HG02642 (cell line): Measurements from ENCODE around the gene HUNK.

ENCODE experiments used
- ATAC-seq: cut with Tn5 transposase; IDR thresholded peaks from one replicate; pipeline ENCODE4 v1.9.1; 2021; ENCODE audit warnings: mild to moderate bottlenecking; ENCODE audit not compliant: unreplicated experiment, poor library complexity

Gene HUNK

GRCh38 chr21:31991356-31992331 is 118.8 kb downstream of the HUNK start:
- ATAC-seq, result no peak

GRCh38 chr21:31992391-31992790 is 119.6 kb downstream of the HUNK start:
- ATAC-seq, result no peak

GRCh38 chr21:31993826-31994825 is 121.3 kb downstream of the HUNK start:
- ATAC-seq, result no peak

GRCh38 chr21:31997191-31997590 is 124.4 kb downstream of the HUNK start:
- ATAC-seq, result no peak

DNA sequence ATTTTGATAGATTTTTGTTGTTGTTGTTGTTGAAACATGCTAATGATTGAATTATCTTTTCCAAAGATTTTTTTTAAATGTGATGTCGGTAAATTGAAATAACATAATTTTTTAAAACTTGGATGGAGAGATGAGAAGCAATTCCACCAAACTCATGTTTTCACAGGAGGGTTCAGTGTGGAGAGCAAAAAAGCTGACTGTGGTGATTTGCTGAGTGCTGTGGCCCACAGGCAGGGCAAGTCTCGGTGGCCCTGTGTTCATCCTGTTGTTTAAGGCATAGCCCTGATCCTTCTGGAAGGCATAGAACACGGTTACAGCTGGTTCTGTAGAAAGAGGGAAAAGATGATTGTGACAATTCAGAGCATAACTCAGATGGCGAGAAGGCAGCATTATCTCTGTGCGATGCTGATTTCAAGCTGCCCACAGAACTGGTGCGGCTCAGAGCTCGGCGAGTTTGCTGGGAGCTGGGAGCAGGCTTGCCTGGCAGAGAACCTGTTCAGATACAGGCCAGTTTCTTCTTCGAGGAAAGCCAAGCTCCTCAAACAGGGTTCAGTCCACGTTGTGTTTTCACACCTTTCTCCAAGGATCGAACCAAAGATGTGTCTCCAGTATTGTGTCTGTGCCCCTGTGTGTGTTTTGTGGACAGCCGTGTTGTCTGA is 127.1 kb downstream of the HUNK start:
- ATAC-seq, result no peak

DNA sequence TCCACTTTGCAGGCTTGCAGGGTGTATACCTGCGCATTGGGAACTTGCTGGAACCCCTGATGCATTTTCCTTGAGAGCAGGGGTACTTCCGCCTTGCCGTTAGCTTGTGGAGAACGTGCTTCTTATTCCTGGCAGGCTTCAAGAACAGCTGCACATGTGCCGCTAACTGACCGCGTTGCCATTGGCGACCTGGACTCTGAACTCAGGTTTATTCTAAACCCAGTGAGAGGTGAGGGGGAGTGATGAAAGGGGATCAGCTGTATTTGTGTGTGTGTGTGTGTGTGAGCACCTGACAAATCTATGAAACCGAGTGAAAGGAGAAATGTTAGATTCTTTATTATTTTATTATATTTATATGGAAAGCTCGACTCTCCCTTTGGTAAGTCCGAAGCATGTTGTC is 128.6 kb downstream of the HUNK start:
- ATAC-seq, result no peak

- ATAC-seq, result no peak
Measured at GRCh38 chr21:32003411-32003810, 130.6 kb downstream of the HUNK start.

DNA sequence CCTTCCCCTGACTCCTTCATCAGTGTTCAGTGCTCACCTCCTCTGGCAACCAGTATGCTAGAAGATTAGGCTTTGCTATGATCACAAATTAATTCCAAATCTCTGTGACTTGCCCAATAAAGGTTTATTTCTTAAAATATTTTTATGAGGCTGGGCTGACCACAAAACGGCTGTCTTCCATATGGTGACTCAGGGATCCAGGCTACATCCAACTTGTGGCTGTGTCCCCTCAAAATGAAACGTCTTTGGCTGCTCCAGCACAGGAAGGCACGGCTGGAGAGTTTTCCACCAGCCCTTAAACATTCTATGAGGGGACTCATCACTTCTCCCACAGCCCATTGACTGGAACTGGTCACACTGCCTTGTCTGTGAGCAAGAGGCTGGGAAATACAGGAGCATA is 131.5 kb downstream of the HUNK start:
- ATAC-seq, result no peak

- ATAC-seq, result no peak
Measured at GRCh38 chr21:32007456-32007855, 134.6 kb downstream of the HUNK start.

- ATAC-seq, result no peak
Measured at GRCh38 chr21:32008714-32009113, 135.9 kb downstream of the HUNK start.

- ATAC-seq, result no peak
Measured at GRCh38 chr21:32009263-32009662, 136.4 kb downstream of the HUNK start.

DNA sequence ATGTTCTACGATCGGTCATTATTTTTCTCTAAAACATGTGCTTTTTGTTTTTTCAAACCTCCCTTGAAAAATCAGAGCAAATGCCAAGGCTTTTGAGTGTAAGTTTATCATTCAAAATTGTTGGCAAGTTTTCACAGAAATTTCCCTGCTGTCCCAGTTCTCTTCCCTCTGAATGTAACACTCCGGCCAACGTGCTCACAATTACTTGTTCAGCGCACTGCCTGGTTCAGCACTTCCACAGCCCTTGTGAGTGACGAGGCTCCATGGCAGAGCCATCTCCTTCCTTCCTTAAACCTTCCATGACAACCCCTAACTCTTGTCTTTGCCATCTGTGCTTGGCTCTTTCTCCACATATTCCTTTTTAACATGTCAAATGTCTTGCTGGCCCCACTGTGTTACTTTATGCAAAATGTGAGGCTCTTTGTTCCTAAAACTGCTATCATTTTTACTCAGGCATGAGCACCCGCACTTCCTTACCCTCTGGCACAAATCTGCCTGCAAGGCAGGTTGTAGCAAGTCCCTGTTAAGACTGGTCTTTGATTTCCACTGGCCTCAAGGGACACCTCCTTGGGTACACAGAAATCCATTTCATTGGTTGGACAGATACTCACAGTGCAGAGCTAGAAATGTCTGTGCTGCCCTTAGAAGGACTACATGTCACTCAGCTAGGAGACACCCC is 142.8 kb downstream of the HUNK start:
- no peak for ATAC-seq

DNA sequence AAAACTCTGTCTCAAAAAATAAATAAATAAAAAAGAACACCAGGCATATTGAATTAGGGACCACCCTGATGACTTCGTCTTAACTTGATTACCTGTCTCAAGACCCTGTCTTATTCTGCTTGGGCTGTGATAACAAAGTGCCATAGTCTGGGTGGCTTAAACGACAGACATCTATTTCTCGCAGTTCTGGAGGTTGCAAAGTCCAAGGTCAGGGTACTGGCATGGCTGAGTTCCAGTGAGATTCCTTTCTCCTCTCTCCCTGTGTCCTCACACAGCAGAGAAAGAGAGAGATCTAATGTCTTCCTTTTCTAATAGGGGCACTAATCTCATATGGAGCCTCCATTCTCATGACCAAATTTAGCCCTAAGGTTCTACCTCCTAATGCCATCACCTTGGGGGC is 145.6 kb downstream of the HUNK start:
- no peak for ATAC-seq

DNA sequence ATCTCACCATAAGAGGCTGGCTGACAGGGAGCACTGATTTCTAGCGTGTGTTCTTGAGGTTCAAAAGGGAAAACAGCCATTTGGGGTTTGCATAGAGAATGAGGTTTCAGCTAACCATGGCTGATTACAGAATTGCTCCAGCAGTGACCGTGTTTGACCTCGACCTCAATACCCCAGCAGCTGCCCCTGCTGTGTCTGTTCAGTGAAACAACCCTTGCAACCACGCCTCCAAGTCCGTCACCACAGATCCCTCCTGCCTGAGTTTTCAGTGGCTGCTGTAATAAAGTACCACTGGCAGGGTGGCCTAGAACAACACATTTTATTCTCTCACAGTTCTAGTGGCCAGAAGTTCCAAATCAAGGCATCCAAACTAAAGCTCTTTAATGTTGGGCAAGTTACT is 147.7 kb downstream of the HUNK start:
- ATAC-seq, result no peak

DNA sequence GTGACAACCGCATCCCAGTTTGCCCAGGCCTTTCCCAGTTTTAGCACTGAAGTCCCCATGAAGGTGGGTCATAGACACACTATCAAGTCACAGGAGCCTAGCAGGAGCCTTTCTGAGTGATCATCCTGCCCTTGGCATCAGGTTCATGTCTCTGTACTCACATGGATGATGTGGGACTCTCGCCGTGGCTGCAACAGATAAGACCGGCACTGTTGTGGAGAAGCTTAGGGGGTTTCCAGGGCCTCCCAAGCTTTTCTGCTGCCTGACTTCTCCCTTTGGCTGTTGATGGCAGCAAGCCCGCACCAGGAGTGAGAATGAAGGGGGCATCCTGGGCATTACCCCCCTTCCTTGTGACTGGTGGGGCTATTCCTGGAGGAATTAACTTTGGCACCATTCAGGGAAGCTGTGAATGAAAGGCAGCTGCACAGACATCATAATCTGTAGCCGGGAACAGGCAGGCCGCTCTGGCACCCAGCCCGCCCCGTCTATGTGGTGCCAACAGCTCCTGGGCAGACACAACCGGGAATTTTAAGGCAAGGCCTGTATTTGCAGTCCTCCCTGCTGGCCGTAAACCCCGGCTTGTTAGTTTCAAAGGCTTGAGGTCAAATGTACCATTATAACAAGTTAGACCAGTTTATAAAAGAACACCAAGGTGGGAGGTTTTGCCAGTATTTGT is 148.6 kb downstream of the HUNK start:
- no peak for ATAC-seq

- ATAC-seq, result no peak
Measured at GRCh38 chr21:32022146-32022545, 149.3 kb downstream of the HUNK start.

GRCh38 chr21:32030146-32030652 is 157.4 kb downstream of the HUNK start:
- no peak for ATAC-seq

GRCh38 chr21:32034850-32035249 is 162.0 kb downstream of the HUNK start:
- no peak for ATAC-seq

DNA sequence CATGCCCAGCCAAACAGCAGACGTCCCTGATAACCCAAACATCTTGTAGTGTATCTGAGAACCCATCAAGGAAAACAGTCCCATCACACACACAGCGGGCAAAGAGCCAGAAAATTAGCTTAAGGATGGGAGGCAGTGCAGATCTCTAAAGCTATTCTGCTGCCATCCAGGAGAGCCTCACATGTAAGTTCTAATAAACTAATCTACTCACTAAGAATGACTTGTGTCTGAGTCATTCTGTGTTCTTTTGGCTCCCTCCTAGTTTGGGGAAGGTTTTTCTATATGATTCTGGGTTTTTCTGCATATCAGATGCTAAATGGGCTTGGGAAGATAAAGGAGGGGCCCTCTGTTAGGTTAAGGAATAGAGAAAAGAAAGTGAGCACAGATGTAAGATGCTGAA is 162.8 kb downstream of the HUNK start:
- no peak for ATAC-seq
